Measurements from ENCODE around the gene PTGES3L.
"Not testable (repeated sequence)": the region's sequence is repeated elsewhere in the genome, so short reads cannot be mapped to it uniquely, and the experiment has no call there.

The PTGES3L gene

GRCh38 chr17:42989141-42989540, 9.3 kb upstream of the PTGES3L start:
- no peak for DNase-seq (ENCODE audit: low read depth)
- no peak overlapping the region for H3K4me3 ChIP-seq (ENCODE audit: low read depth, low read length)
- no peak for TF ChIP-seq CTCF (IDR thresholded peaks at IDR 0.05; ENCODE audit: insufficient read depth, low read depth, low read length, missing control alignments)

GRCh38 chr17:42985225-42985624, 5.3 kb upstream of the PTGES3L start:
- no peak for TF ChIP-seq CTCF (IDR thresholded peaks at IDR 0.05; ENCODE audit: insufficient read depth, low read depth, low read length, missing control alignments)
- H3K4me3 ChIP-seq (ENCODE audit: low read depth, low read length) = peak overlapping the region; percentile 27; the same call in 1 of the 2 replicates
- DNase-seq (ENCODE audit: low read depth) = peak; percentile 82

DNA sequence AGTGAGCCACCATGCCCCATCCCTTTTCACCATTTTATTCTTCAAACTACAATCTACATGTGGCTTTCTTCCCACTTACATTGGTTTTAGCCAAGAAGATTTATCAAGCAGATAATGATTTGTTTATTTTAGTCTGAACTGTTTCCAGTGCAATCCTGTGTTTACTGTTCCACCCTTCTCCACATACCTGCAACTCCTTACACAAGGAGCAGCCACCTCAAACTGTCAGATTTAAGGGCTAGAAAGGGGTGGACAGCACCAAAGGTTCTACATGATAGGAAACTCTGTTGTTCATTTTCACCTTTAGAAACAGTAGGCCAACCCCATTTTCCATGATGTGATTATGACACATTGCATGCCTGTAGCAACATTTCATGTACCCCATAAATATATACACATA, 2.4 kb upstream of the PTGES3L start:
- H3K4me3 ChIP-seq (ENCODE audit: low read depth, low read length) = no peak overlapping the region
- TF ChIP-seq CTCF (IDR thresholded peaks at IDR 0.05; ENCODE audit: insufficient read depth, low read depth, low read length, missing control alignments) = no peak

DNA sequence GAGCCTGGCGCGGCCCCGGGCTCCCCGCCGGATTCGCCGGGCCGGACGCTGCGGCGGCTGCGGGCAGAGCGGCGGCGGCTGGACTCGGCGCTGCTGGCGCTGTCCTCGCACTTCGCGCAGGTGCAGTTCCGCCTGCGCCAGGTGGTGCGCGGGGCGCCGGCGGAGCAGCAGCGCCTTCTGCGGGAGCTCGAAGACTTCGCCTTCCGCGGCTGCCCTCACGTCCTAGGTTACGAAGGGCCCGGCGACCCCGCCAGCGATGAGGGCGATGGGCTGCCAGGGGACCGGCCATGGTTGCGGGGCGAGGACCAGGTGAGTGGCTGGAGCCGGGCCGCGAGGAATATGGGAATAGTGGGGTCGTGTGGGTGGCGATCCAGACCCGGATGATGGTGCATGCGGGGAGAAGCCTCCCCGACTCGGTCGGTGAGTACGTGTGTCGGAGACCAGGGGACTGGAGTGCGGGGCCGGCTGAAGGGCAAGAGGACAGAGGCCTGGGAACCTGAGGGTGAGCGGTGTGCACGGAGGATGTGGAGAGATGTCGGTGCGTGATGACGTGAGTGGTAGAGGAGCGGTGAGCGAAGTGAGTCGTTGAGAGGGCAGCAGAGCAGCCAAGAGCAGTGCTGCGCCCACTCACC, 1.0 kb upstream of the PTGES3L start:
- H3K4me3 ChIP-seq (ENCODE audit: low read depth, low read length) = peak overlapping the region; percentile 89
- peak; percentile 28 for TF ChIP-seq CTCF (IDR thresholded peaks at IDR 0.05; ENCODE audit: insufficient read depth, low read depth, low read length, missing control alignments)
- peak; percentile 80 for DNase-seq (ENCODE audit: low read depth)

More for the DNA sequence above, 2.4 kb upstream of the PTGES3L start:
- DNase-seq (ENCODE audit: low read depth) = no peak

DNA sequence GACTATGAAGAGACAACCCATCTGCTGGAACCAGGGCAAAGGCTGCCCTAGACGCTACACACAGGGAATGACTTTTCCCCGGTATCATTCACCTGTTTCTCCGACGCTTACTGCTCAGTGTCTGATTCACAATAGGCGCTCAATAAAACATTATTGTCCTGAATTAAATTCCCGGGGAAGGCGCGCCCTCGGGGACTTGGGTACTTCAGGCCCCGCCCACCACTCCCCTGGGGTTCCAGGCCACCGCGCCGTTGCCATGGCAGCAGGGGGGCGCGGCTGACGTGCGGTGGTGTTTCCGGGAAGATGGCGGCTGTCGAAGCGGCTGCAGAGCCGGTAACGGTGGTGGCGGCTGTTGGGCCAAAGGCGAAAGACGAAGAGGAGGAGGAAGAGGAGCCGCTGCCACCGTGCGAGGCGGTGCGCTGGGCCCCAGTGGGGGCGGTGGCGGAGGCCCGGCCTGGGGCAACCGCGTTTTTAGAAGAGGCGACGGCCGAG, 440 bp upstream of the PTGES3L start, which contains the start of gene RUNDC1:
Gene RUNDC1, plus strand, starts transcription at position 292 of the 492 bp plus-strand sequence. Its CDS starts 12 bp downstream, at position 304.
- DNase-seq (ENCODE audit: low read depth) = peak; percentile 94
- peak within 1 kb of the TSS; percentile 89 for H3K4me3 ChIP-seq (ENCODE audit: low read depth, low read length)

DNA sequence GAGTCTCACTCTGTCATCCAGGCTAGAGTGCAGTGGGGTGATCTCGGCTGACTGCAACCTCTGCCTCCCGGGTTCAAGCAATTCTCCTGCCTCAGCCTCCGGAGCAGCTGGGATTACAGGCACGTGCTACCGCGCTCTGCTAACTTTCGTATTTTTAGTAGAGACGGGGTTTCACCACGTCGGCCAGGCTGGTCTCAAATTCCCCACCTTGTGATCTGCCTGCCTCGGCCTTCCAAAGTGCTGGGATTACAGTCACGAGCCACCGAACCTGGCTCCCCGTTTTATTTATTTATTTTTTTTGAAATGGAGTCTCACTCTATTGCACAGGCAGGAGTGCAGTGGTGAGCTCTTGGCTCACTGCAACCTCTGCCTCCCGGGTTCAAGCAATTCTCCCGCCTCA, 4.2 kb downstream of the PTGES3L start:
- not testable (repeated sequence) for H3K4me3 ChIP-seq (ENCODE audit: low read depth, low read length); DNase-seq (ENCODE audit: low read depth)

More for the DNA sequence above, 440 bp upstream of the PTGES3L start, which contains the start of gene RUNDC1:
- TF ChIP-seq CTCF (IDR thresholded peaks at IDR 0.05; ENCODE audit: insufficient read depth, low read depth, low read length, missing control alignments) = no peak

DNA sequence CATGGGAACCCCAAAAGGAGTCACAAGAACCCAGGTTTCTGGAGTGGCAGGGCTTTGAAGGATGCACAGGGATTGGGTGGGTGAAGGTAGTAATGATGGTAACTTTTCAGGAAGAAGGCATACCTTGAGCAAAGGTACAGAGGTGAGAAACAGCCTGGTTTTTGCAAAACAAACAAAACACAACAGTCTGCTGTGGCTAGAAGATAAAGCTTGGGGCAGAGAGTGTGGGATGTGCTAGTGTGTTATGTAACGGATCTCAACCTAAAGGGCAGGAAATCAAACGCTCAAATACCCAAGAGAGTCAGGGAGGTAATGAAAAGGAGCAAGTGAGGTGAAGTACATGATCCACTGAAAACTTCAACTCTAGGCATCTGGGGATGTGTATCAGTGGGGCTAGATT, 4.6 kb downstream of the PTGES3L start:
- TF ChIP-seq CTCF (IDR thresholded peaks at IDR 0.05; ENCODE audit: insufficient read depth, low read depth, low read length, missing control alignments) = no peak
- DNase-seq (ENCODE audit: low read depth) = no peak
- H3K4me3 ChIP-seq (ENCODE audit: low read depth, low read length) = no peak overlapping the region

GRCh38 chr17:42973323-42973722, 6.6 kb downstream of the PTGES3L start:
- not testable (repeated sequence) for DNase-seq (ENCODE audit: low read depth); H3K4me3 ChIP-seq (ENCODE audit: low read depth, low read length)

All from GM12865 (cell line).